Measurements from ENCODE around the gene SCD5.

DNA sequence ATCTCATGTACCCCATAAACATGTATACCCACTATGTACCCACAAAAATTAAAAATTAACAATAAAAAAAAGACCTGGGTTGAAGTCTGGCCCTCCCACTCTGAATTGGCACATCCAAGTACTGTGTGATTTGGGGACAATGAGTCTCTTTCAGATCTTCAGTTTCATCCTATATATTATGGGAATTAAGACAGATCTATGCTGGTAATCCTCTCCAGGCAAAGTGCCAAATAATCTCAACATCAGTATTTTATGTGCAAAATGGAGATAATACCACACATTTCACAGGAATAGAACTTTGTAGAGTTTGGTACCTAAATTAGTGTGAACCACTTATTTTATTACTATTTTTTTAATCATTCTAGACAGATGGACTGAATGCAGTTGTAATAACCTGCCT lies 11.0 kb upstream of the SCD5 start:
- TF ChIP-seq, protein P1, sequence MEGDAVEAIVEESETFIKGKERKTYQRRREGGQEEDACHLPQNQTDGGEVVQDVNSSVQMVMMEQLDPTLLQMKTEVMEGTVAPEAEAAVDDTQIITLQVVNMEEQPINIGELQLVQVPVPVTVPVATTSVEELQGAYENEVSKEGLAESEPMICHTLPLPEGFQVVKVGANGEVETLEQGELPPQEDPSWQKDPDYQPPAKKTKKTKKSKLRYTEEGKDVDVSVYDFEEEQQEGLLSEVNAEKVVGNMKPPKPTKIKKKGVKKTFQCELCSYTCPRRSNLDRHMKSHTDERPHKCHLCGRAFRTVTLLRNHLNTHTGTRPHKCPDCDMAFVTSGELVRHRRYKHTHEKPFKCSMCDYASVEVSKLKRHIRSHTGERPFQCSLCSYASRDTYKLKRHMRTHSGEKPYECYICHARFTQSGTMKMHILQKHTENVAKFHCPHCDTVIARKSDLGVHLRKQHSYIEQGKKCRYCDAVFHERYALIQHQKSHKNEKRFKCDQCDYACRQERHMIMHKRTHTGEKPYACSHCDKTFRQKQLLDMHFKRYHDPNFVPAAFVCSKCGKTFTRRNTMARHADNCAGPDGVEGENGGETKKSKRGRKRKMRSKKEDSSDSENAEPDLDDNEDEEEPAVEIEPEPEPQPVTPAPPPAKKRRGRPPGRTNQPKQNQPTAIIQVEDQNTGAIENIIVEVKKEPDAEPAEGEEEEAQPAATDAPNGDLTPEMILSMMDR (IDR thresholded peaks at IDR 0.05), result no peak
- no peak for TF ChIP-seq ZFX (IDR thresholded peaks at IDR 0.05; ENCODE audit: borderline replicate concordance)

Measured in 22Rv1 (cell line).